GM12891 (cell line): Measurements from ENCODE around the gene TEX2.

Experiments
- POLR2A ChIP-seq: IDR thresholded peaks from 2 replicates; pipeline ENCODE4 v1.6.1; 2011; ENCODE audit warnings: low read depth, low read length, control low read depth
- POLR2AphosphoS5 ChIP-seq: IDR thresholded peaks from 2 replicates; pipeline ENCODE4 v1.6.1; 2011; ENCODE audit warnings: low read depth, low read length, control low read depth

GRCh38 chr17:64115043-64115698 lies 147.9 kb downstream of the TEX2 start:
- TF ChIP-seq POLR2A (no peak), POLR2AphosphoS5 (no peak)
